Smooth muscle cell (in vitro differentiated cells): ENCODE results near the gene STPG3. TPM values are rescaled to one million over a fixed set of nuclear protein-coding genes. Genes with fewer than 3 reads are reported as not detected.

Experiments
- DNase-seq: peaks from one replicate; lab custom pipeline; 2025; ENCODE audit not compliant: unreplicated experiment; lab: John Stamatoyannopoulos, UW
- H2AFZ ChIP-seq: fragments of 200-600 bp; sonication (generic); 2 replicates; pipeline ENCODE4 v1.6.0; 2016; ENCODE audit warnings: antibody characterized with exemption, low read depth, mild to moderate bottlenecking
- H3F3A ChIP-seq: fragments of 200-600 bp; sonication (generic); 2 replicates; pipeline ENCODE4 v1.6.0; 2017; ENCODE audit warnings: antibody characterized with exemption, low read depth
- H3K27ac ChIP-seq: fragments of 200-600 bp; sonication (generic); 2 replicates; pipeline ENCODE4 v1.5.1; 2016; ENCODE audit warnings: low read depth, mild to moderate bottlenecking
- H3K27me3 ChIP-seq: fragments of 200-600 bp; sonication (generic); 2 replicates; pipeline ENCODE4 v1.6.1; 2016; ENCODE audit warnings: low read depth, mild to moderate bottlenecking
- H3K36me3 ChIP-seq: fragments of 200-600 bp; sonication (generic); 2 replicates; pipeline ENCODE4 v1.5.1; 2016; ENCODE audit warnings: low read depth
- H3K4me1 ChIP-seq: fragments of 200-600 bp; sonication (generic); 2 replicates; pipeline ENCODE4 v1.5.1; 2016; ENCODE audit warnings: low read depth
- H3K4me2 ChIP-seq: fragments of 200-600 bp; sonication (generic); 2 replicates; pipeline ENCODE4 v1.6.0; 2016; ENCODE audit warnings: mild to moderate bottlenecking
- H3K4me3 ChIP-seq: fragments of 200-600 bp; sonication (generic); 2 replicates; pipeline ENCODE4 v1.5.1; 2016; ENCODE audit warnings: mild to moderate bottlenecking
- H3K79me2 ChIP-seq: fragments of 200-600 bp; sonication (generic); 2 replicates; pipeline ENCODE4 v1.6.0; 2016; ENCODE audit warnings: low read depth, mild to moderate bottlenecking
- H3K9ac ChIP-seq: fragments of 200-600 bp; sonication (generic); 2 replicates; pipeline ENCODE4 v1.6.0; 2016; ENCODE audit warnings: low read depth
- H3K9me3 ChIP-seq: fragments of 200-600 bp; sonication (generic); replicated peaks from 2 replicates; pipeline ENCODE4 v1.5.1; 2016; ENCODE audit warnings: low read depth
- H4K20me1 ChIP-seq: fragments of 200-600 bp; sonication (generic); 2 replicates; pipeline ENCODE4 v1.6.0; 2016; ENCODE audit warnings: low read depth
- WGBS: methylation state at CpG from one replicate; pipeline ENCODE4 v1.1.7; 2016; ENCODE audit warnings: low lambda C conversion rate; 5-methylcytosine and 5-hydroxymethylcytosine counted together
- polyA plus RNA-seq: library from polyadenylated mRNA; unstranded; fragments of >200 nt; fragmentation: Nextera tagmentation; extraction: Ambion mirVana; gene quantifications from 2 replicates; pipeline ENCODE4 v1.2.1, GENCODE V29; 2016
- total RNA-seq: library from RNA; depleted of rRNA; stranded (reverse); fragments of >200 nt; gene quantifications from 2 replicates; pipeline ENCODE4 v1.2.3, GENCODE V29; 2014
- TF ChIP-seq, protein P1 (sequence below): fragments of 200-600 bp; sonication (generic); IDR thresholded peaks from 2 replicates; pipeline ENCODE4 v1.5.1; 2017; ENCODE audit warnings: borderline replicate concordance, mild to moderate bottlenecking, antibody characterized with exemption; ENCODE audit not compliant: insufficient read depth, poor library complexity, severe bottlenecking

STPG3 gene
- total and polyA plus RNA-seq, 2 experiments from 2014 or later = not detected

- WGBS = 93% methylated on average over 20 of the region's 24 CpGs
- H3K9ac ChIP-seq = no peak overlapping the region
Observed at GRCh38 chr9:137262909-137263285, 11.8 kb downstream of the STPG3 start.

DNA sequence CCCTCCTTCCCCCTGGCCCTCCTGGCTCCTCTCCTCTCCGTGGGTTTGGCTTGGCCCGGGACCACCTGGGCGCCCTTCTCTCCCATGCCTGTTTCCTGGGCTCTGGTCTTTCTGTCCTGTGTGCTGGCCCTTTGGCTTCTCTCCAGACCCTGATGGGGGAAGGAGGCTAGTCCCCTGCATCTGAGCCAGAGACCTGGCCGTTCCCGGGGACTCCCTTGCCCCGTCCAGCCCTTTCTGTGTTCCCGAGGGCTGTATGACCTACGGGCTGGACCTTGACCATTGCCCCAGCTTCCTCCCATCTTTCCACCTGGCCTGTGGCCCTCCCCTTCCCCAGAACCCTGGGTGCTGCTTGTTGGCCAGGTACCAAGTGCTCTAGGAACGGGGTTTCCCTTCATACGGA lies 12.4 kb downstream of the STPG3 start:
- Histone ChIP-seq H3K9ac (no peak overlapping the region), H3F3A (no peaks in the 10 kb centered on the region), H3K79me2 (no peaks in the 10 kb centered on the region), H3K4me3 (no peak overlapping the region), H3K27me3 (no peaks in the 10 kb centered on the region), H2AFZ (no peak overlapping the region), H3K27ac (no peak overlapping the region), H3K9me3 (no peaks in the 10 kb centered on the region), H3K4me1 (no peaks in the 10 kb centered on the region), H3K4me2 (no peak overlapping the region), H3K36me3 (no peaks in the 10 kb centered on the region), H4K20me1 (peaks cover 4% of the 10 kb centered on the region)
- 98% methylated on average over 8 of the region's 10 CpGs for WGBS
- DNase-seq = no peak
- TF ChIP-seq, protein P1, sequence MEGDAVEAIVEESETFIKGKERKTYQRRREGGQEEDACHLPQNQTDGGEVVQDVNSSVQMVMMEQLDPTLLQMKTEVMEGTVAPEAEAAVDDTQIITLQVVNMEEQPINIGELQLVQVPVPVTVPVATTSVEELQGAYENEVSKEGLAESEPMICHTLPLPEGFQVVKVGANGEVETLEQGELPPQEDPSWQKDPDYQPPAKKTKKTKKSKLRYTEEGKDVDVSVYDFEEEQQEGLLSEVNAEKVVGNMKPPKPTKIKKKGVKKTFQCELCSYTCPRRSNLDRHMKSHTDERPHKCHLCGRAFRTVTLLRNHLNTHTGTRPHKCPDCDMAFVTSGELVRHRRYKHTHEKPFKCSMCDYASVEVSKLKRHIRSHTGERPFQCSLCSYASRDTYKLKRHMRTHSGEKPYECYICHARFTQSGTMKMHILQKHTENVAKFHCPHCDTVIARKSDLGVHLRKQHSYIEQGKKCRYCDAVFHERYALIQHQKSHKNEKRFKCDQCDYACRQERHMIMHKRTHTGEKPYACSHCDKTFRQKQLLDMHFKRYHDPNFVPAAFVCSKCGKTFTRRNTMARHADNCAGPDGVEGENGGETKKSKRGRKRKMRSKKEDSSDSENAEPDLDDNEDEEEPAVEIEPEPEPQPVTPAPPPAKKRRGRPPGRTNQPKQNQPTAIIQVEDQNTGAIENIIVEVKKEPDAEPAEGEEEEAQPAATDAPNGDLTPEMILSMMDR = no peak

More at GRCh38 chr9:137262909-137263285, 11.8 kb downstream of the STPG3 start:
- TF ChIP-seq, protein P1 = no peak
- no peak overlapping the region for H3K4me2 ChIP-seq
- H3K79me2 ChIP-seq = no peaks in the 10 kb centered on the region
- no peak overlapping the region for H3K4me3 ChIP-seq
- no peaks in the 10 kb centered on the region for H3K4me1 ChIP-seq
- DNase-seq = no peak
- no peaks in the 10 kb centered on the region for H3F3A ChIP-seq
- H3K36me3 ChIP-seq = no peaks in the 10 kb centered on the region
- H2AFZ ChIP-seq = no peak overlapping the region
- no peaks in the 10 kb centered on the region for H3K9me3 ChIP-seq
- H4K20me1 ChIP-seq = peaks cover 4% of the 10 kb centered on the region
- no peak overlapping the region for H3K27ac ChIP-seq
- no peaks in the 10 kb centered on the region for H3K27me3 ChIP-seq

GRCh38 chr9:137264067-137264466 lies 13.0 kb downstream of the STPG3 start:
- no peak overlapping the region for H3K4me2 ChIP-seq
- no peaks in the 10 kb centered on the region for H3K36me3 ChIP-seq

More at GRCh38 chr9:137264067-137264466, 13.0 kb downstream of the STPG3 start:
- H2AFZ ChIP-seq = no peak overlapping the region
- TF ChIP-seq, protein P1 = no peak
- no peaks in the 10 kb centered on the region for H3K4me1 ChIP-seq
- no peak overlapping the region for H3K4me3 ChIP-seq
- H4K20me1 ChIP-seq = peaks cover 4% of the 10 kb centered on the region
- H3K27me3 ChIP-seq = no peaks in the 10 kb centered on the region
- 99% methylated on average over 22 of the region's 22 CpGs for WGBS
- no peaks in the 10 kb centered on the region for H3F3A ChIP-seq
- no peak for DNase-seq
- H3K9ac ChIP-seq = no peak overlapping the region
- H3K27ac ChIP-seq = no peak overlapping the region
- H3K9me3 ChIP-seq = no peaks in the 10 kb centered on the region
- H3K79me2 ChIP-seq = no peaks in the 10 kb centered on the region
